KBM-7 (cell line): ENCODE measurements around the gene KDM2A.
"Not testable (repeated sequence)": the region's sequence is repeated elsewhere in the genome, so short reads cannot be mapped to it uniquely, and the experiment has no call there.

Source experiments
- DNase-seq: peaks from one replicate; pipeline ENCODE4 v3.0.0-alpha.2; 2015
- in situ Hi-C: fragments of 300-500 bp; cut with MboI; formaldehyde crosslinking; loops from 2 replicates; pipeline ENCODE4 v1.14.3; 2020; ENCODE audit warnings: low sequenced_read_pairs, low pct_unique_long_range_greater_than_20kb, mixed read lengths

The KDM2A gene

DNA sequence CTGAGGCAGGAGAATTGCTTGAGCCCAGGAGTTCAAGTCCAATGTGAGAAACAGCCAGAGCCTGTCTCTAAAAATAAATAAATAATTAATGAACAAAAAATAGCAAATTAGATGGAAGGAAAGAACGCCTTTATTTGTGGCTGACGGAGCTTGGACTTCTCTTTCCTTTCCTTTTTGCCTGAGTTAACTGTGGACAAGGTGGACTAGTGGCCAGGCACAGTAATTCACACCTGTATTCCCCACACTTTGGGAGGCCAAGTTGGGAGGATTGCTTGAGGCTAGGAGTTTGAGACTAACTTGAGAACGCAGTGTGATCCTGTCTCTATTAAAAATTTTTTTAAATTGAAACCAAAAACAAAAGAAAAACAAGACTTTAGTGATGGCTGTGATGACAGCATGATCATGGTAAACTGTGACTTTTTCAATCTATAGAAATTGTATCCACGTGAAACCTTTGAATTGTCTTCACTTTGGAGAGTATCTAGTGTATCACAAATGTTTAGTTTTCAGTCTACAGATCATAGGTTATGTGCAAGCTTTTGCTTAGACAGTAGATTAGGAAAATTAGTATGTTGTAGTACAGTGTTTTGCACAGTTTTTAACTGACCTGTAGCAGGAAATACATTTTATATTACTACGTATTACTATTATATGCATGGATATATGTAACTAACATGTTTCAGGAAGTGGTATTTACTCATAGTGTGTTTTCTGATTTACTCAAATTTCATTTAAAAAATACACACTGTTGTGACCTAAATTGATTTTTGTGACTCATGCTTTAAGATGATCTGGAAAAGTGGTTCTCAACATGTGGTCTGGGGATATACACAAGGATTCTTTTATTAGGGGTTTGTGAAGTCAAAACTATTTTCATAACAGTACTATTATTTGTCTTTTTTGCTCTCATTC is 42.1 kb downstream of the KDM2A start:
- no peak for DNase-seq
- in situ Hi-C loops: no loop called here

DNA sequence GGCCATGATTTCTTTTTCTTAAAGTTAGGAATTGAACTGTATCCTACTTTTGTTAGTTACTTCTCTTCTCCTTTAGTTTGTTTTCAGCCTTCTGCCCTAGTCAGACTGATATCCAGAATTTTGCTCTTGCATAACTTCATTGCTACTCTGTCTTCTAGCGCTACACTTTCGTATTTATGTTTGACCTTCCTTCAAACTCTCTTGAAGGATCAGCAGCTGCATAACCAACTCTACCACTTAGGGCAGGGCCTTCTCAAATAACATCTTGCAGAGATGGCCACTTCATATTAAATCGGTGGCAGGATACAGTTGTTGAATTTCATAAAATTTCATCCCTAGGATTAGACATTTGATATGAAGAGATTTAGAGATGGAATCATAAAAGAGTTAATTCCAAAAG is 43.9 kb downstream of the KDM2A start:
- in situ Hi-C loops: no loop called here

DNA sequence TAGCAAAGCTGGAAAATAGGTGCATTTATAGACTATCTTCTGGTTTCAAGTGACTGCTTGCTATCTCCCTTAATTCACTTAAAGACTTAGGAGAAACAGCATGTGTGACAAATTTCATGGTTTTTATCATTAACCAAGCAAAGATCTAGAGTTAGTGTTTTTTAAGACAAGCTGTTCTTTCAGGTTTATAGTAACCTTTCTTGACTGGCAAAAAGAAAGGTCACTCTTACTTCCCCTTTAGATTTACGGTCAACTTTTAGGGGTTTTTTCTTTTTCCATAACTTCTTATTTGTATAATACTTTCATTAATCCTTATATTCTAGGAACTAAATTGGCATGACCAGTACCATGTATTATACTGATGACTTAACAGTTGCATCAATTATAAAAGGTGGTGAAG is 46.6 kb downstream of the KDM2A start:
- DNase-seq: no peak
- in situ Hi-C loops: no loop called here

More for the DNA sequence above, 43.9 kb downstream of the KDM2A start:
- DNase-seq: no peak

DNA sequence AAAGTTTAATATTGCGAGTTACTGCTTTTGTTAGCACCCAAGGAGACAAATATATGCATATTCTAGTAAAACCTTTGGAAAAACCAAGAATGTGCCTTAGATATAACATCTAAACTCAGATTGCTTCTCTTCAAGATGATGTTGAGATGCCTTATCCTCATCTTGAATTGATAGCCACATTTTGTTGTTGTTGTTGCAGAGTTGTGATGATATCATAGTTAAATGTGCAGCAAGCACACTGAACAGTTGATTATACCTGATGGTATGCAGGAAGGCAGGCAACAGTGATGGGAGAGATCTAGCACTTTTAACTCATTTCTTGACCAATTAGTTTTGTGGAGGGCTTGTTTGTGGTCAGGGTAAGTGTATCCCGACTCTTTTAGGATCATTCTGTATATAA is 48.0 kb downstream of the KDM2A start:
- no peak for DNase-seq
- in situ Hi-C loops: no loop called here

- DNase-seq: no peak
- in situ Hi-C loops: no loop called here
Observed at GRCh38 chr11:67167719-67168118, 48.7 kb downstream of the KDM2A start.

- DNase-seq, in situ Hi-C loops: not testable (repeated sequence)
Observed at GRCh38 chr11:67168911-67169310, 49.8 kb downstream of the KDM2A start.

GRCh38 chr11:67174311-67174710 is 55.2 kb downstream of the KDM2A start:
- in situ Hi-C loops: no loop called here
- DNase-seq: no peak

DNA sequence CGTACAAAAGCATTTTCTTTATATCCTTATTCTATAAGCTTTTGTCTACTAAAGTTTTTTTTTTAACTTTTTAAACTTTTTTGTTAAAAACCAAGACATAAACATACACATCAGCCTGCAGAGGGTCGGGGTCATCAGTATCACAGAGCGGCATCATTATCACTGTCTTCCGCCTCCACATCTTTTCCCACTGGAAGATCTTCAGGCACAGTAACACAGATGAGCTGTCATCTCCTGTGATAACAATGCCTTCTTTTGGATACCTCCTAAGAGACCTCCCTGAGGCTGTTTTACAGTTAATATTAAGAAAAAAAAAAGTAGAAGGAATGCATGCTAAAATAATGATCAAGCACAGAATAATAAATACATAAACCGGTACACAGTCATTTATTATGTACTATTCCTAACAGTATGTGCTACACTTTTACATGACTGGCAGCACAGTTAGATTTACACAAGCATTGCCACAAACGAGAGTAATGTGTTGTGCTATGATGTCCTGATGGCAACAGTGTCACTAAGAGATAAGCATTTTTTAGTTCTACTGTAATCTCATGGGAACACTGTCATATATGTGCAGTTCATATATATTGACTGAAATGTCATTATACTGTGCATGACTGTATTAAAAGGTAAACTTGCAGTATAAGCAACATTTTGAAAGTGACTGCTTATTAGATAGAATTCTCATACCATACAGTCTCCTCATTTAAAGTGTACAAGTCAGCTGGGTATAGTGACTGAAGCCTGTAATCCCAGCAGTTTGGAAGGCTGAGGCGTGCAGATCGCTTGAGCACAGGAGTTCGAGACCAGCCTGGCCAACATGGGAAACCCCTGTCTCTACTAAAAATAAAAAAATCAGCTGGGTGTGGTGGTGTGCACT is 58.6 kb downstream of the KDM2A start:
- DNase-seq: no peak
- in situ Hi-C loops: no loop called here

- in situ Hi-C loops: no loop called here
- no peak for DNase-seq
Observed at GRCh38 chr11:67178421-67178820, 59.4 kb downstream of the KDM2A start.

DNA sequence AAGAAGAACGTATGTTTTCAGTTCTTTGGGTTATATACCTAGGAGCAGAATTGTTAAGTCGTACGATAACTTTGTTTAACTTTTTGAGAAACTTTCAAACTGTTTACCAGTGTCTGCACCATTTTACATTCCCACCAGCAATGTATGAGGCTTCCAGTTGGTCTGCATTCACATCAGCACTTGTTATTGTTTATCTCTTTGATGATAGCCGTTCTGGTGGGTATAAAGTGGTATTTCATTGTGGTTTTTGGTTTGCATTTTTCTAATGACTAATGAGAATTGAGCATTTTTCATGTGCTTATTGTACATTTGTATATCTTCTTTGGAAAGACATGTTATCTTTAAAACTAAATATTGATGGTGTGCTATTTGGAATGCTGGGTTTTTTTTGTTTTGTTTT is 59.8 kb downstream of the KDM2A start:
- in situ Hi-C loops: no loop called here
- no peak for DNase-seq

GRCh38 chr11:67179892-67180490 is 60.9 kb downstream of the KDM2A start:
- in situ Hi-C loops: no loop called here
- DNase-seq: no peak

- in situ Hi-C loops: no loop called here
- no peak for DNase-seq
Observed at GRCh38 chr11:67194096-67194495, 75.0 kb downstream of the KDM2A start.

- in situ Hi-C loops: no loop called here
- no peak for DNase-seq
Observed at GRCh38 chr11:67195971-67196456, 77.0 kb downstream of the KDM2A start.

- in situ Hi-C loops: no loop called here
- DNase-seq: no peak
Observed at GRCh38 chr11:67197606-67198005, 78.5 kb downstream of the KDM2A start.

GRCh38 chr11:67198781-67199180 is 79.7 kb downstream of the KDM2A start:
- in situ Hi-C loops, DNase-seq: not testable (repeated sequence)

DNA sequence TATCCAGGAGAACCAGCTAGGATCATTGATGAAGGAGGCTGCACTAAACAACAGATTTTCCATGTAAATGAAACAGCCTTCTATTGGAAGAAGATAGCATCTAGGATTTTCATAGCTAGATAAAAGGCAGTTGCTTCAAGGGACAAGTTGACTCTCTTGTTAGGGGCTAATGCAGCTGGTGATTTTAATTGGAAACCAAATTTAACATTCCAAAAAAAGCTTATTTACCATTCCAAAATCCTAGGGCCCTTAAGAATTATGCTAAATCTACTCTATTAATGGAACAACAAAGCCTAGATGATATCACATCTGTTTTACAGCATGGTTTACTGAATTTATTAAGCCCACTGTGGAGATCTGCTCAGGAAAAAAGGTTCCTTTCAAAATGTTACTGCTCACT is 80.7 kb downstream of the KDM2A start:
- no peak for DNase-seq

DNA sequence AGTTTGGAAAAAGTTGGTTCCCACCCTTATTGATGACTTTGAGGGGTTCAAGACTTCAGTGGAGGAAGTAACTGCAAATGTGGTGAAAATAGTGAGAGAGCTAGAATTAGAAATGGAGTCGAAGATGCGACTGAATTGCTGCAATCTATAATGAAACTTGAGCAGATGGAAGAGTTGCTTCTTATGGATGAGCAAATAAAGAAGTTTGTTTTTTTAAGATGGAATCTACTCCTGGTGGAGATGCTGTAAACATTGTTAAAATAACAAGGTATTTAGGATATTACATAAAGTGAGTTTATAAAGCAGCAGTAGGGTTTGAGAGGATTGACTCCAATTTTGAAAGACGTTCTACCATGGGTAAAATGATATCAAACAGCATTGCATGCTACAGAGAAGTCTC is 83.0 kb downstream of the KDM2A start:
- DNase-seq: no peak
- in situ Hi-C loops: no loop called here

More for the DNA sequence above, 80.7 kb downstream of the KDM2A start:
- in situ Hi-C loops: no loop called here

GRCh38 chr11:67204822-67205221 is 85.8 kb downstream of the KDM2A start:
- in situ Hi-C loops: no loop called here

DNA sequence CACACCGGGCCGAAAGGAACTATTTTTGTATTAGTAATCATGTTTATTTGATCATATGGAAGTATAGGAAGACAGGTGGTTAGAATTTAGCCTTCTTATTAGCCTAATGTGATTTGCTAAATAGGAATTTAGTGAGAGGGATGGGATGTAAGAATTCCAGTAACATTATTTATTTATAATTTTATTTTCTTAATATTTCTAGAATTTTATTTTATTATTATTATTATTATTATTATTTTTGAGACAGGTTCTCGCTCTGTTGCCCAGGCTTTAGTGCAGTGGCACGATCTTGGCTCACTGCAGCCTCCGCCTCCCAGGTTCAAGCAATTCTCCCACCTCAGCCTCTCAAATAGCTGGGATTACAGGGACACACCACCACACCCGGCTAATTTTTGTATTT is 90.2 kb downstream of the KDM2A start:
- in situ Hi-C loops, DNase-seq: not testable (repeated sequence)

More at GRCh38 chr11:67204822-67205221, 85.8 kb downstream of the KDM2A start:
- no peak for DNase-seq
